Mononuclear cell (primary cell): ENCODE results near the gene POMT1. TPM values are rescaled to one million over a fixed set of nuclear protein-coding genes. Genes with fewer than 3 reads are reported as not detected.

Experiments used
- H3K27me3 ChIP-seq: 2 replicates; pipeline ENCODE4 v1.6.0; 2011; ENCODE audit warnings: low read length, control low read depth; ENCODE audit not compliant: insufficient read depth
- H3K4me1 ChIP-seq: 2 replicates; pipeline ENCODE4 v1.5.1; 2011; ENCODE audit warnings: mild to moderate bottlenecking, low read length, control low read depth; ENCODE audit not compliant: insufficient read depth
- H3K4me3 ChIP-seq: 2 replicates; pipeline ENCODE4 v1.5.1; 2011; ENCODE audit warnings: mild to moderate bottlenecking, low read length, moderate library complexity
- H3K9me3 ChIP-seq: 2 replicates; pipeline ENCODE4 v1.5.1; 2011; ENCODE audit warnings: low read depth, mild to moderate bottlenecking, control low read depth, low read length
- total RNA-seq: library from RNA; depleted of rRNA; stranded (reverse); fragments of >200 nt; gene quantifications from one replicate; pipeline ENCODE4 v1.2.3, GENCODE V29; 2012

Gene POMT1
- total RNA-seq, 1 donor, result 18.9 TPM

- H3K4me1 ChIP-seq, result no peaks in the 10 kb centered on the region
- H3K4me3 ChIP-seq, result no peak overlapping the region
- no peaks in the 10 kb centered on the region for H3K9me3 ChIP-seq
- H3K27me3 ChIP-seq, result no peaks in the 10 kb centered on the region
These were observed 18.7 kb upstream of the POMT1 start for GRCh38 chr9:131484051-131484445.

- Histone ChIP-seq H3K9me3 (no peaks in the 10 kb centered on the region), H3K4me3 (no peak overlapping the region), H3K4me1 (no peaks in the 10 kb centered on the region), H3K27me3 (no peaks in the 10 kb centered on the region)
These were observed 18.0 kb upstream of the POMT1 start for GRCh38 chr9:131484560-131485185.

GRCh38 chr9:131485206-131485605 lies 17.5 kb upstream of the POMT1 start:
- Histone ChIP-seq H3K27me3 (no peaks in the 10 kb centered on the region), H3K4me1 (no peaks in the 10 kb centered on the region), H3K4me3 (no peak overlapping the region), H3K9me3 (no peaks in the 10 kb centered on the region)

- Histone ChIP-seq H3K27me3 (no peaks in the 10 kb centered on the region), H3K4me3 (no peak overlapping the region), H3K4me1 (no peaks in the 10 kb centered on the region), H3K9me3 (no peaks in the 10 kb centered on the region)
These were observed 16.8 kb upstream of the POMT1 start for GRCh38 chr9:131485728-131486422.

GRCh38 chr9:131487001-131487400 lies 15.7 kb upstream of the POMT1 start:
- no peaks in the 10 kb centered on the region for H3K27me3 ChIP-seq
- no peak overlapping the region for H3K4me3 ChIP-seq
- no peaks in the 10 kb centered on the region for H3K9me3 ChIP-seq

GRCh38 chr9:131487621-131488031 lies 15.1 kb upstream of the POMT1 start:
- no peaks in the 10 kb centered on the region for H3K9me3 ChIP-seq
- H3K4me1 ChIP-seq, result no peaks in the 10 kb centered on the region
- H3K4me3 ChIP-seq, result no peak overlapping the region
- H3K27me3 ChIP-seq, result no peaks in the 10 kb centered on the region

More at GRCh38 chr9:131487001-131487400, 15.7 kb upstream of the POMT1 start:
- H3K4me1 ChIP-seq, result no peaks in the 10 kb centered on the region

GRCh38 chr9:131490514-131490913 lies 12.2 kb upstream of the POMT1 start:
- H3K4me1 ChIP-seq, result no peaks in the 10 kb centered on the region
- H3K27me3 ChIP-seq, result no peaks in the 10 kb centered on the region
- H3K4me3 ChIP-seq, result no peak overlapping the region
- no peaks in the 10 kb centered on the region for H3K9me3 ChIP-seq

- Histone ChIP-seq H3K27me3 (no peaks in the 10 kb centered on the region), H3K4me1 (no peaks in the 10 kb centered on the region), H3K9me3 (no peaks in the 10 kb centered on the region), H3K4me3 (no peak overlapping the region)
These were observed 11.6 kb upstream of the POMT1 start for GRCh38 chr9:131491001-131491710.

GRCh38 chr9:131492070-131492469 lies 10.6 kb upstream of the POMT1 start:
- H3K27me3 ChIP-seq, result no peaks in the 10 kb centered on the region
- H3K9me3 ChIP-seq, result no peaks in the 10 kb centered on the region
- H3K4me1 ChIP-seq, result no peaks in the 10 kb centered on the region
- H3K4me3 ChIP-seq, result no peak overlapping the region

GRCh38 chr9:131494296-131494870 lies 8.3 kb upstream of the POMT1 start:
- Histone ChIP-seq H3K9me3 (no peaks in the 10 kb centered on the region), H3K4me1 (peaks cover 5% of the 10 kb centered on the region), H3K27me3 (no peaks in the 10 kb centered on the region), H3K4me3 (no peak overlapping the region)

GRCh38 chr9:131495785-131496184 lies 6.9 kb upstream of the POMT1 start:
- no peaks in the 10 kb centered on the region for H3K27me3 ChIP-seq
- H3K4me3 ChIP-seq, result no peak overlapping the region
- peaks cover 17% of the 10 kb centered on the region for H3K4me1 ChIP-seq
- H3K9me3 ChIP-seq, result no peaks in the 10 kb centered on the region

- peaks cover 29% of the 10 kb centered on the region for H3K4me1 ChIP-seq
- no peaks in the 10 kb centered on the region for H3K27me3 ChIP-seq
- H3K9me3 ChIP-seq, result no peaks in the 10 kb centered on the region
- no peak overlapping the region for H3K4me3 ChIP-seq
These were observed 5.8 kb upstream of the POMT1 start for GRCh38 chr9:131496844-131497405.

- Histone ChIP-seq H3K9me3 (no peaks in the 10 kb centered on the region), H3K27me3 (no peaks in the 10 kb centered on the region), H3K4me3 (no peak overlapping the region), H3K4me1 (peaks cover 49% of the 10 kb centered on the region)
These were observed 3.4 kb upstream of the POMT1 start for GRCh38 chr9:131499254-131499767.

- H3K27me3 ChIP-seq, result no peaks in the 10 kb centered on the region
- H3K9me3 ChIP-seq, result no peaks in the 10 kb centered on the region
- H3K4me3 ChIP-seq, result no peak overlapping the region
- H3K4me1 ChIP-seq, result peaks cover 51% of the 10 kb centered on the region
These were observed 2.3 kb upstream of the POMT1 start for GRCh38 chr9:131500377-131500776.
